GM12878 (cell line): Measurements from ENCODE around the gene LMTK2. TPM values are rescaled to one million over a fixed set of nuclear protein-coding genes. Genes with fewer than 3 reads are reported as not detected.

ENCODE experiments used
- BCL11A ChIP-seq: IDR thresholded peaks from 2 replicates; pipeline ENCODE4 v1.6.1; 2011; ENCODE audit warnings: low read depth, low read length
- BMI1 ChIP-seq: fragments of 450-650 bp; IDR thresholded peaks from 2 replicates; pipeline ENCODE4 v1.6.1; 2016; ENCODE audit warnings: mild to moderate bottlenecking, moderate library complexity, borderline replicate concordance
- CEBPB ChIP-seq, 2 experiments: fragments of 150-350 bp in 1 of 2; IDR thresholded peaks; 2 replicates each; pipeline ENCODE4 v1.6.1; 2012 to 2014; ENCODE audit warnings: low read depth in 2 of 2, low read length in 2 of 2, borderline replicate concordance in 1 of 2, inconsistent platforms in 1 of 2
- CREB1 ChIP-seq: IDR thresholded peaks from 2 replicates; pipeline ENCODE4 v1.6.1; 2012; ENCODE audit warnings: low read depth, mild to moderate bottlenecking, inconsistent platforms
- EP300 ChIP-seq, 2 experiments: fragments of 150-350 bp in 1 of 2; IDR thresholded peaks; 2 replicates each; pipeline ENCODE4 v1.6.1; 2011 to 2012; ENCODE audit warnings: low read depth in 2 of 2, low read length in 2 of 2, borderline replicate concordance in 1 of 2, improper control_type of control experiment in 1 of 2, inconsistent platforms in 1 of 2; ENCODE audit not compliant: control insufficient read depth in 1 of 2
- HDAC2 ChIP-seq: fragments of 200-600 bp; sonication (generic); IDR thresholded peaks from 2 replicates; pipeline ENCODE4 v1.6.1; 2017
- MTA3 ChIP-seq: IDR thresholded peaks from 2 replicates; pipeline ENCODE4 v1.6.1; 2012; ENCODE audit warnings: low read length, inconsistent platforms, borderline replicate concordance
- NFIC ChIP-seq: IDR thresholded peaks from 2 replicates; pipeline ENCODE4 v1.6.1; 2012; ENCODE audit warnings: low read depth, mild to moderate bottlenecking, inconsistent platforms, low read length, moderate library complexity
- ZNF384 ChIP-seq: IDR thresholded peaks from 2 replicates; pipeline ENCODE4 v1.6.1; 2012; ENCODE audit warnings: low read depth, mild to moderate bottlenecking, low read length, improper control_type of control experiment, borderline replicate concordance
- polyA plus RNA-seq, 11 experiments: library from polyadenylated mRNA; depleted of rRNA in 4 of 11; unstranded in 6 of 11; stranded (reverse) in 5 of 11; fragments of >200 nt; fragmentation: Nextera tagmentation in 4 of 11; fragmentation: Illumina TruSeq in 1 of 11; extraction: Ambion mirVana in 4 of 11; extraction: Trizol in 1 of 11; gene quantifications; 1 replicate in 1 of 11; 2 replicates in 10 of 11; pipeline versions ENCODE4 v1.2.1 to v1.2.3, GENCODE V29; 2011 to 2016; ENCODE audit warnings: inconsistent platforms in 2 of 11, missing spikeins in 2 of 11, low read depth in 1 of 11
- total RNA-seq, 4 experiments: library from RNA; depleted of rRNA in 3 of 4; stranded (reverse); fragments of >200 nt in 3 of 4; fragmentation: Illumina TruSeq in 1 of 4; extraction: Trizol in 1 of 4; gene quantifications; 2 replicates each; pipeline versions ENCODE4 v1.2.1 to v1.2.3, GENCODE V29; 2013 to 2021
- TF ChIP-seq, protein P1 (sequence below): fragments of 450-650 bp; conservative IDR thresholded peaks from 2 replicates; pipeline ENCODE4 v1.6.1; 2017; ENCODE audit warnings: mild to moderate bottlenecking, moderate library complexity
- TF ChIP-seq, protein P2 (sequence below): IDR thresholded peaks from 2 replicates; pipeline ENCODE4 v1.6.1; 2011; ENCODE audit warnings: borderline replicate concordance, low read depth, mild to moderate bottlenecking, moderate library complexity, mixed read lengths, low read length; ENCODE audit not compliant: insufficient read depth; ENCODE audit errors: extremely low read length
- TF ChIP-seq, protein P3 (sequence below): fragments of 450-650 bp; IDR thresholded peaks from 2 replicates; pipeline ENCODE4 v1.6.1; 2016; ENCODE audit warnings: mild to moderate bottlenecking
- TF ChIP-seq, protein P4 (sequence below): IDR thresholded peaks from 2 replicates; pipeline ENCODE4 v1.6.1; 2012; ENCODE audit warnings: low read depth, low read length, improper control_type of control experiment
- TF ChIP-seq, protein P5 (sequence below): fragments of 450-650 bp; IDR thresholded peaks from 2 replicates; pipeline ENCODE4 v1.6.1; 2016; ENCODE audit warnings: mild to moderate bottlenecking, moderate library complexity, borderline replicate concordance
- TF ChIP-seq, protein P6 (sequence below): IDR thresholded peaks from 2 replicates; pipeline ENCODE4 v1.6.1; 2012; ENCODE audit warnings: improper control_type of control experiment, low read depth, low read length; ENCODE audit not compliant: insufficient replicate concordance

The LMTK2 gene
- total and polyA plus RNA-seq, 10 of the 15 experiments (the other 5 are each of a cell fraction or from before 2014, with no cell fraction given) = 0.68 to 8.7 (median 4.6) TPM

DNA sequence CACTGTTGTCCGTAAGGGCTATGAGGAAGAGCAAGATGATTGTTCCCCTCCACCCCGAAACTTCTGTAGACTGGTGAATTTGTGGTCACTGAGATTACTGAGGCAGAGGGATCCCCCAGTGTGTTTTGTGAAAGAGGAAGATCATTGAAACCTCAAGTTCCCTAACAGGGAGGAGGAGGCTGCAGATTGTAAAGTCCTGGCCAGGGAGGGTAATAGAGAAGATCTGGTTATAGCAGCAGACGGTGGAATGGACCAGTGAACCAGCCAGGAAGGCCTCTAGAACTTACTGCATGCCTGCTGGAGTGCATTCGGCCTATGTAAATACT is 31.1 kb downstream of the LMTK2 start (continued):
- TF ChIP-seq BMI1 (no peak), NFIC (peak; percentile 93), BCL11A (peak; percentile 64; the same call in 1 of the 2 replicates), CREB1 (0 out of 2 replicates have a peak, but pooled peaks have one; percentile 38), EP300 (IDR thresholded peaks at IDR 0.05; ENCODE audit: borderline replicate concordance in 1 of 2, control insufficient read depth in 1 of 2, low read depth in 2 of 2, low read length in 2 of 2) (no peak; a peak in 1 of 4 replicates), CEBPB (IDR thresholded peaks at IDR 0.05; ENCODE audit: borderline replicate concordance in 1 of 2, low read depth in 2 of 2, low read length in 2 of 2) (peak in 1 of 2 experiments; percentile 76; a peak in 1 of 4 replicates), HDAC2 (no peak), MTA3 (peak; percentile 90; the same call in 1 of the 2 replicates), ZNF384 (no peak)
- TF ChIP-seq, protein P1, sequence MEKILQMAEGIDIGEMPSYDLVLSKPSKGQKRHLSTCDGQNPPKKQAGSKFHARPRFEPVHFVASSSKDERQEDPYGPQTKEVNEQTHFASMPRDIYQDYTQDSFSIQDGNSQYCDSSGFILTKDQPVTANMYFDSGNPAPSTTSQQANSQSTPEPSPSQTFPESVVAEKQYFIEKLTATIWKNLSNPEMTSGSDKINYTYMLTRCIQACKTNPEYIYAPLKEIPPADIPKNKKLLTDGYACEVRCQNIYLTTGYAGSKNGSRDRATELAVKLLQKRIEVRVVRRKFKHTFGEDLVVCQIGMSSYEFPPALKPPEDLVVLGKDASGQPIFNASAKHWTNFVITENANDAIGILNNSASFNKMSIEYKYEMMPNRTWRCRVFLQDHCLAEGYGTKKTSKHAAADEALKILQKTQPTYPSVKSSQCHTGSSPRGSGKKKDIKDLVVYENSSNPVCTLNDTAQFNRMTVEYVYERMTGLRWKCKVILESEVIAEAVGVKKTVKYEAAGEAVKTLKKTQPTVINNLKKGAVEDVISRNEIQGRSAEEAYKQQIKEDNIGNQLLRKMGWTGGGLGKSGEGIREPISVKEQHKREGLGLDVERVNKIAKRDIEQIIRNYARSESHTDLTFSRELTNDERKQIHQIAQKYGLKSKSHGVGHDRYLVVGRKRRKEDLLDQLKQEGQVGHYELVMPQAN = no peak
- TF ChIP-seq, protein P2, sequence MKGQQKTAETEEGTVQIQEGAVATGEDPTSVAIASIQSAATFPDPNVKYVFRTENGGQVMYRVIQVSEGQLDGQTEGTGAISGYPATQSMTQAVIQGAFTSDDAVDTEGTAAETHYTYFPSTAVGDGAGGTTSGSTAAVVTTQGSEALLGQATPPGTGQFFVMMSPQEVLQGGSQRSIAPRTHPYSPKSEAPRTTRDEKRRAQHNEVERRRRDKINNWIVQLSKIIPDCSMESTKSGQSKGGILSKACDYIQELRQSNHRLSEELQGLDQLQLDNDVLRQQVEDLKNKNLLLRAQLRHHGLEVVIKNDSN = no peak
- TF ChIP-seq, protein P3, sequence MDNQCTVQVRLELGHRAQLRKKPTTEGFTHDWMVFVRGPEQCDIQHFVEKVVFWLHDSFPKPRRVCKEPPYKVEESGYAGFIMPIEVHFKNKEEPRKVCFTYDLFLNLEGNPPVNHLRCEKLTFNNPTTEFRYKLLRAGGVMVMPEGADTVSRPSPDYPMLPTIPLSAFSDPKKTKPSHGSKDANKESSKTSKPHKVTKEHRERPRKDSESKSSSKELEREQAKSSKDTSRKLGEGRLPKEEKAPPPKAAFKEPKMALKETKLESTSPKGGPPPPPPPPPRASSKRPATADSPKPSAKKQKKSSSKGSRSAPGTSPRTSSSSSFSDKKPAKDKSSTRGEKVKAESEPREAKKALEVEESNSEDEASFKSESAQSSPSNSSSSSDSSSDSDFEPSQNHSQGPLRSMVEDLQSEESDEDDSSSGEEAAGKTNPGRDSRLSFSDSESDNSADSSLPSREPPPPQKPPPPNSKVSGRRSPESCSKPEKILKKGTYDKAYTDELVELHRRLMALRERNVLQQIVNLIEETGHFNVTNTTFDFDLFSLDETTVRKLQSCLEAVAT = peak; percentile 78
- TF ChIP-seq, protein P4, sequence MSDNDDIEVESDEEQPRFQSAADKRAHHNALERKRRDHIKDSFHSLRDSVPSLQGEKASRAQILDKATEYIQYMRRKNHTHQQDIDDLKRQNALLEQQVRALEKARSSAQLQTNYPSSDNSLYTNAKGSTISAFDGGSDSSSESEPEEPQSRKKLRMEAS = no peak
- TF ChIP-seq, protein P5, sequence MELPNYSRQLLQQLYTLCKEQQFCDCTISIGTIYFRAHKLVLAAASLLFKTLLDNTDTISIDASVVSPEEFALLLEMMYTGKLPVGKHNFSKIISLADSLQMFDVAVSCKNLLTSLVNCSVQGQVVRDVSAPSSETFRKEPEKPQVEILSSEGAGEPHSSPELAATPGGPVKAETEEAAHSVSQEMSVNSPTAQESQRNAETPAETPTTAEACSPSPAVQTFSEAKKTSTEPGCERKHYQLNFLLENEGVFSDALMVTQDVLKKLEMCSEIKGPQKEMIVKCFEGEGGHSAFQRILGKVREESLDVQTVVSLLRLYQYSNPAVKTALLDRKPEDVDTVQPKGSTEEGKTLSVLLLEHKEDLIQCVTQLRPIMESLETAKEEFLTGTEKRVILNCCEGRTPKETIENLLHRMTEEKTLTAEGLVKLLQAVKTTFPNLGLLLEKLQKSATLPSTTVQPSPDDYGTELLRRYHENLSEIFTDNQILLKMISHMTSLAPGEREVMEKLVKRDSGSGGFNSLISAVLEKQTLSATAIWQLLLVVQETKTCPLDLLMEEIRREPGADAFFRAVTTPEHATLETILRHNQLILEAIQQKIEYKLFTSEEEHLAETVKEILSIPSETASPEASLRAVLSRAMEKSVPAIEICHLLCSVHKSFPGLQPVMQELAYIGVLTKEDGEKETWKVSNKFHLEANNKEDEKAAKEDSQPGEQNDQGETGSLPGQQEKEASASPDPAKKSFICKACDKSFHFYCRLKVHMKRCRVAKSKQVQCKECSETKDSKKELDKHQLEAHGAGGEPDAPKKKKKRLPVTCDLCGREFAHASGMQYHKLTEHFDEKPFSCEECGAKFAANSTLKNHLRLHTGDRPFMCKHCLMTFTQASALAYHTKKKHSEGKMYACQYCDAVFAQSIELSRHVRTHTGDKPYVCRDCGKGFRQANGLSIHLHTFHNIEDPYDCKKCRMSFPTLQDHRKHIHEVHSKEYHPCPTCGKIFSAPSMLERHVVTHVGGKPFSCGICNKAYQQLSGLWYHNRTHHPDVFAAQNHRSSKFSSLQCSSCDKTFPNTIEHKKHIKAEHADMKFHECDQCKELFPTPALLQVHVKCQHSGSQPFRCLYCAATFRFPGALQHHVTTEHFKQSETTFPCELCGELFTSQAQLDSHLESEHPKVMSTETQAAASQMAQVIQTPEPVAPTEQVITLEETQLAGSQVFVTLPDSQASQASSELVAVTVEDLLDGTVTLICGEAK = no peak; the same call in 1 of the 2 replicates
- TF ChIP-seq, protein P6, sequence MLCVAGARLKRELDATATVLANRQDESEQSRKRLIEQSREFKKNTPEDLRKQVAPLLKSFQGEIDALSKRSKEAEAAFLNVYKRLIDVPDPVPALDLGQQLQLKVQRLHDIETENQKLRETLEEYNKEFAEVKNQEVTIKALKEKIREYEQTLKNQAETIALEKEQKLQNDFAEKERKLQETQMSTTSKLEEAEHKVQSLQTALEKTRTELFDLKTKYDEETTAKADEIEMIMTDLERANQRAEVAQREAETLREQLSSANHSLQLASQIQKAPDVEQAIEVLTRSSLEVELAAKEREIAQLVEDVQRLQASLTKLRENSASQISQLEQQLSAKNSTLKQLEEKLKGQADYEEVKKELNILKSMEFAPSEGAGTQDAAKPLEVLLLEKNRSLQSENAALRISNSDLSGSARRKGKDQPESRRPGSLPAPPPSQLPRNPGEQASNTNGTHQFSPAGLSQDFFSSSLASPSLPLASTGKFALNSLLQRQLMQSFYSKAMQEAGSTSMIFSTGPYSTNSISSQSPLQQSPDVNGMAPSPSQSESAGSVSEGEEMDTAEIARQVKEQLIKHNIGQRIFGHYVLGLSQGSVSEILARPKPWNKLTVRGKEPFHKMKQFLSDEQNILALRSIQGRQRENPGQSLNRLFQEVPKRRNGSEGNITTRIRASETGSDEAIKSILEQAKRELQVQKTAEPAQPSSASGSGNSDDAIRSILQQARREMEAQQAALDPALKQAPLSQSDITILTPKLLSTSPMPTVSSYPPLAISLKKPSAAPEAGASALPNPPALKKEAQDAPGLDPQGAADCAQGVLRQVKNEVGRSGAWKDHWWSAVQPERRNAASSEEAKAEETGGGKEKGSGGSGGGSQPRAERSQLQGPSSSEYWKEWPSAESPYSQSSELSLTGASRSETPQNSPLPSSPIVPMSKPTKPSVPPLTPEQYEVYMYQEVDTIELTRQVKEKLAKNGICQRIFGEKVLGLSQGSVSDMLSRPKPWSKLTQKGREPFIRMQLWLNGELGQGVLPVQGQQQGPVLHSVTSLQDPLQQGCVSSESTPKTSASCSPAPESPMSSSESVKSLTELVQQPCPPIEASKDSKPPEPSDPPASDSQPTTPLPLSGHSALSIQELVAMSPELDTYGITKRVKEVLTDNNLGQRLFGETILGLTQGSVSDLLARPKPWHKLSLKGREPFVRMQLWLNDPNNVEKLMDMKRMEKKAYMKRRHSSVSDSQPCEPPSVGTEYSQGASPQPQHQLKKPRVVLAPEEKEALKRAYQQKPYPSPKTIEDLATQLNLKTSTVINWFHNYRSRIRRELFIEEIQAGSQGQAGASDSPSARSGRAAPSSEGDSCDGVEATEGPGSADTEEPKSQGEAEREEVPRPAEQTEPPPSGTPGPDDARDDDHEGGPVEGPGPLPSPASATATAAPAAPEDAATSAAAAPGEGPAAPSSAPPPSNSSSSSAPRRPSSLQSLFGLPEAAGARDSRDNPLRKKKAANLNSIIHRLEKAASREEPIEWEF = no peak
